HG03575 (cell line): ENCODE measurements around the gene VASN.
A peak's percentile ranks its signal among the peaks of the same experiment; 100 is the strongest.

Source experiments
- ATAC-seq: cut with Tn5 transposase; IDR thresholded peaks from one replicate; pipeline ENCODE4 v1.9.1; 2021; ENCODE audit not compliant: unreplicated experiment, insufficient number of reproducible peaks, low FRiP score; ENCODE audit errors: extremely low read depth

VASN gene

DNA sequence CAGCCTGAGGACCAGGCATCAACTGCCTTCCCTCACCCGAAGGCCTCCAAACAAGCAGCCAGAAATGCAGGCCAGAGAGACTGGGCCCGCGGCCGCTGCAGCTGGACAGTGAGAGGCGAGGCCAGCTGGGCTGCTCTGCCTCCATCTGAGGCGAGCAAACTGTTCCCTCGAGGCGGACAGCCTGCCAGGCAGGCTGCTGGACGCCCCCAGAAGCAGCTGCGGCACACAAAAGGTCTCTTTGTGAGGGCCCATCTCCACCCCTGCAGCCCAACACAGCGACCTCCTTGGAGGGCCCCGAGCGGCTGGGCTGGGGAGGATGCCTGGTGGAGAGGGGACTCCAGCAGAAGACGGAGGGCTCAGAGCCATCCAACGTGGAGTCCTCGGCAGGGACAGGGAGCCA is 40.0 kb downstream of the VASN start:
- no peak for ATAC-seq

GRCh38 chr16:4412159-4412558 is 40.5 kb downstream of the VASN start:
- no peak for ATAC-seq

- no peak for ATAC-seq
These were observed 41.2 kb downstream of the VASN start for GRCh38 chr16:4412854-4413253.

DNA sequence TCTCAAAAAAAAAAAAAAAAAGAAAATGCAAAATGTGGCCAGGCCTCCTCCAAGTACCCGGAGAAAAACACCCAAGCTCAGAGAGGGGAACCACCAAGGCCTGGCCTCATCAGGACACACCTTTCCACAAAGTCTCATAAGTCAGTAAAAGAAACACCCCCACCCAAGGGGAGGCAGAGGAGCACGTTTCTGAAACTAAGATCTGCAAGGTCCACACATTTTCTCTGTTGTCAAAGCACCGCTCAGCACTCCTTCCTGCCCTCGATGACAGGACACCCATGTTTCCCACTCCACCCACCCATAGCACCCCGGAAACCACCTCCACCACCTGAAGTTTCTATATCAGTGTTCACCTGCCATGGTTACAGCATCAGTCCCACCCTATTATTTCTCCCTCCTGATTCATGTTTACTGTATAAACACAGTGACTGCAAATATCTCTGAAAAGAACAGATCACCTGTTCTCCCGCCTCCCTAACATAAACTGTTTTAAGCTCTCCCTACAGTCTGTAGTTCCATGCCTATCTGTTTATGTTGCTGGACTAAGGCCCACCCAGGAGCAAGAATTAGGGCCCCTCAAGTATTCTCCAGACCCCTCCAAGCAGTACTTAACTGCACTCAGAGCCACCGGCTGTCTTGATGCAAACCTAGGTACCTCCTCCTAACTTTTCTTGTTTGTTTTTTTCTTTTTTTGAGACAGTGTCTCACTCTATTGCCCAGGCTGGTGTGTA is 42.7 kb downstream of the VASN start:
- peak; percentile 66 for ATAC-seq

GRCh38 chr16:4415538-4416199 is 44.0 kb downstream of the VASN start:
- ATAC-seq = no peak

GRCh38 chr16:4416200-4417032 is 44.8 kb downstream of the VASN start, which contains the start of gene CORO7:
Gene CORO7 (minus strand): TSS chr16:4416596. CDS start chr16:4416518, 78 bp downstream.
- ATAC-seq = no peak

DNA sequence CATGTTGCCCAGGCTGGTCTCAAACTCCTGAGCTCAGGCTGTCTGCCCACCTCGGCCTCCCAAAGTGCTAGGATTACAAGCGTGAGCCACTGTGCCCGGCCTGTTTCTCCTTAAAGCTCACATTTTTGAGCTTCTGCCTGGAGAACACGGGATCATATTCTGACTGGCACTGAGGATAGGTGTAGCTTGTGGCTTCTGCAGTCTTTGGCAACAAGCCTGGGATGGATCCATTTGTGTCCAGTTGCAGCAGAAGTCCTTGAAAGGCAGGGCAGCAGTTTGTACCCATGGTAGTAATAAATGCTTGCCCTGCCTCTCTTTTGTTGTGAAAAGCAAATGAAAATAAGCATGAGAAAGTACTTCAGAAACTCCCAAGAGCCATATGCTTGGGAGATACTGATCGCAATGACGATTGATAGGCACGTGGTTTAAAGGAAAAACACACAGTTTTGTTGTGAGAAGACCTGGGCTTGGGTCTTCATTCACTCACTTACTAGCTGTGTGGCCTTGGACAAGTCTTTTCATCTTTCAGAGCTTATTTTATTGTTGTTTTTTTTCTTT is 47.8 kb downstream of the VASN start:
- ATAC-seq = no peak

DNA sequence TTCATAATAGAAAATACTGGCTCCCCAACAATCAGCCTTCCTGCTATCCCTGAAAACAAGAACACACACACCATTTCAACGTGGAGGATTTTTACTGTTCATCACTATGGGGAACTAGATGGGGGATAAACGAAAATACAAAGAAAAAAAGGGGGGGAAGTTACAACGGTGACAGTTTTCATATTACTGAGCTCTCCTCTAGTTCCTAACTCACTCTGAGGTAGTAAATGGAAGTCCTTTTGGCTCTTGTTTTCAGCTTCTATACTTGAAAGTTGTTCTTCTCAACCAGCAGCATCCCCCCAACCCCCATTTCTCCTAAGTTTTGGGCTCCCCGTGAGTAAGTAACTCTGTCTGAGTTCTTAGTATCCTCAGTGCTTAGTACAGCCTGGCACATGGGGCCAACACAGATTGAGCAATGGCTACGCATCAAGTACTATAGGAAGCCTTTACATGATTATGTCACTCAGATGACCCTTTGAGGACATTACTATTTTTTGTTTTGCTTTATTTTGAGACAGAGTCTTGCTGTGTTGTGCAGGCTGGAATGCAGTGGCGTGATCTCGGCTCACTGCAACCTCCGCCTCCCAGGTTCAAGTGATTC is 49.0 kb downstream of the VASN start:
- no peak for ATAC-seq

DNA sequence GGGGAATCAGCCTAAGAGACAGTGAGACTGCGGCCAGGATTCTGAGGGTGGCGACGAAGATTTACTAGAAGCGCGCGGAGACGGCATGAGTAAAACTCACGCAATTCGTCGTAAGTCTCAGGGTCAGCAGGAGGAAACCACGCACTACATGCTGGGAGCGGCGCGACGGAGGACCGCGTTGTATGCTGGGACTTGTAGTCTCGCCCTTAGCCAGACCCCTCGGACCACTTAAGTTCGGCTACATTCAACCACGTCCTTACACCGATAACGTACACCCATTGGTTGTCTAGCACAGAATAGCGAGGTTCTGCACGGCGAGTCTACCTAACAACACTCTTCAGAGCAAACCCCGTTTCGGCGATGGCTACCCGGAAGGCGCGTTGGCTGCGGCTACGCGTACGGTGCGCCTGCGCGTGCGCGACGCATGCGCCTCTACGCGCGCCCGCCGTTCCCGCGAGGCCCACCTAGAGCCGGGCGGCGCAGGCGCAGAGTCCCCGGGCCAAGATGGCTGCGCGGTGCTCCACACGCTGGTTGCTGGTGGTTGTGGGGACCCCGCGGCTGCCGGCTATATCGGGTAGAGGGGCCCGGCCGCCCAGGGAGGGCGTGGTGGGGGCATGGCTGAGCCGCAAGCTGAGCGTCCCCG is 53.9 kb downstream of the VASN start, which contains the start of gene DNAJA3:
Gene DNAJA3 (plus strand): TSS at position 491 of the 643 bp plus-strand sequence. CDS start 14 bp downstream, at position 505.
- peak; percentile 38 for ATAC-seq

- peak; percentile 18 for ATAC-seq
These were observed 54.5 kb downstream of the VASN start for GRCh38 chr16:4426021-4426684.

- no peak for ATAC-seq
These were observed 55.2 kb downstream of the VASN start for GRCh38 chr16:4426722-4427372.

GRCh38 chr16:4428500-4428899 is 56.9 kb downstream of the VASN start:
- no peak for ATAC-seq

- ATAC-seq = no peak
These were observed 59.4 kb downstream of the VASN start for GRCh38 chr16:4431023-4431422.
